ENCODE measurements around the gene EIF3D. TPM values are rescaled to one million over a fixed set of nuclear protein-coding genes. Genes with fewer than 3 reads are reported as not detected.

EIF3D gene
- total RNA-seq = 100 to 1,000 TPM; 141 to 250 TPM

DNA sequence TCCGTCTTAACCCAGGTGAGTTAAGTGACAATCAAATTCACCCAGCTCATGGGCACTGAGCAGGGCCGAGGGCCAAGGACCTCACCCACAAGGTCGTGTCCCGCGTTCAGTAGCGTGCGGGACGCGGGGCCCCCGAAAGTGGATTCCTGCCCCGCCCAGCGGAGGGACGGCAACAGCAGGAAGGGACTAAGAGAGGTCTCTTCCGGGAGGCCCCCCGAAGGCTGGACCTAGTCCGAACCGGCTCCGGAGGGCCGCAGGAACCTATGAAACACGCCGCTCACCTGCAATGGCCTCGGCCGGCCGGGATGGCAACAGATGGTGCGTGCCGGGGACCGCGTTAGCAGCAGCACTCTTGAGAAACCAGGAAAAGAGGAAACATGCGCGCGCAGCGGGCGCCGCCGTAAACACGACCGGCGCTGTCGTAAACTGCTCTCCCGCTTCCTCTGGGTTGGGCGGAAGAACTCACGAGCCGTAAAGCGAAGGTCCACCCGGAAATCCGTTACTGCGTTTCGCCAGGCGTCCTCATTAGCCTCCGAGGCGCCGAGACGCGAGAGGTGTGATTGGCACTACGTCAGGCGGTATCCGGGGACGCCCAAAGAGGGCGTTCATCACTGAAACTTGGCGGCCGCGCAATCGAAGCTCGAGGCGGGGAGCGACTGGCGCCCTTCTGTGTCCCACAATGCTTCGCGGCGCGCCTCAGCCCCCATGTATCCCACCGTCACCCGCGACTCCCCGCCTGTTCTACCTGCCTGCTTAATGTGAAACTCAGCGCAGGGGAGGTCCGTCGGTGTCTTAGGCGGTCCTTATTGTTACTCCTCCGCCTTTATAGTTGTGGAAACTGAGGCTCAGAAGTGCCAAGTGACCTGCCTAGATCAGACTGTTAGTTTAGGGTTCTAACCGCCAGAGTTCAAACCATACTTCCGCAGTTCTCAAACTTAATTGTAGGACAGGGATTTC is at the start of gene EIF3D:
Gene EIF3D (minus strand): TSS at position 372 of the 957 bp plus-strand sequence. CDS start 3,045 bp downstream, outside the sequence.
- peak; percentile 96 for ATAC-seq (ENCODE audit: insufficient number of reproducible peaks, low FRiP score, low read depth)
- H3K4me1 ChIP-seq (ENCODE audit: control insufficient read depth in 1 of 2, low read depth in 2 of 2) = peaks cover 0 to 25% of the 10 kb centered on the region in 2 donors
- TF ChIP-seq CTCF (IDR thresholded peaks at IDR 0.05) = no peak

DNA sequence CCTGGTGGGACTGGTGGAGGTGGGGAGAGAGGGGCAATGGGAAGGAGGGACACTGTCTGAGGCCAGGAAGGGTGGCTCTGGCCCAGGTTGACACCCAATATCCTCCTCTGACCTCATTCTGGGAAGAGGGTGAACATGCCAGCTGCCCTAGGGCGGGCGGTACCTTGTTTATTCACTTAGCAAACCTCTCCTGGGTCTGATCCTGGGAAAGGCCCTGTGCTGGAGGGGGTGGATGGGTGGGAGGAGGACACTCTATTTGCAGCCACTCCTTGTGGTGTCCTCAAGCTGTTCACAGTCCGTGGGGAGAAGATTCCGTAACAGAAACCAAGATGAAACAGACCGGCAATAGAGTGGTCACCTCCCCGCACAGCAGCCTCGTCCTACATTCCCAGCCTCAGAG is 49.7 kb upstream of the EIF3D start:
- DNase-seq (ENCODE audit: low spot score) (no peak), ATAC-seq (ENCODE audit: insufficient number of reproducible peaks, low FRiP score, low read depth) (no peak)
- H3K4me1 ChIP-seq (ENCODE audit: control insufficient read depth in 1 of 2, low read depth in 2 of 2) = no peaks in the 10 kb centered on the region
- TF ChIP-seq CTCF (IDR thresholded peaks at IDR 0.05) = no peak
- H3K27me3 ChIP-seq (replicated peaks; ENCODE audit: insufficient read depth) = no peaks in the 10 kb centered on the region
- no peak overlapping the region for H3K27ac ChIP-seq
- no peak overlapping the region for H3K4me3 ChIP-seq
- H3K9me3 ChIP-seq = no peaks in the 10 kb centered on the region
- no peaks in the 10 kb centered on the region for H3K36me3 ChIP-seq

More for the DNA sequence above, at the start of gene EIF3D:
- Histone ChIP-seq H3K36me3 (peaks cover 22% of the 10 kb centered on the region), H3K27me3 (replicated peaks; ENCODE audit: insufficient read depth) (no peaks in the 10 kb centered on the region), H3K9me3 (no peaks in the 10 kb centered on the region), H3K27ac (peak within 1 kb of the TSS; percentile 91 to 96), H3K4me3 (peak within 1 kb of the TSS; percentile 80)
- DNase-seq (ENCODE audit: low spot score) = peak; percentile 95

- no peak overlapping the region for H3K4me3 ChIP-seq
- no peaks in the 10 kb centered on the region for H3K36me3 ChIP-seq
- TF ChIP-seq CTCF (IDR thresholded peaks at IDR 0.05) = no peak
- no peaks in the 10 kb centered on the region for H3K9me3 ChIP-seq
- ATAC-seq (ENCODE audit: insufficient number of reproducible peaks, low FRiP score, low read depth) (no peak), DNase-seq (ENCODE audit: low spot score) (no peak)
- no peaks in the 10 kb centered on the region for H3K4me1 ChIP-seq (ENCODE audit: control insufficient read depth in 1 of 2, low read depth in 2 of 2)
- no peak overlapping the region for H3K27ac ChIP-seq
- H3K27me3 ChIP-seq (replicated peaks; ENCODE audit: insufficient read depth) = no peaks in the 10 kb centered on the region
Observed at GRCh38 chr22:36577019-36577418, 48.1 kb upstream of the EIF3D start.

- Histone ChIP-seq H3K36me3 (no peaks in the 10 kb centered on the region), H3K9me3 (no peaks in the 10 kb centered on the region), H3K27me3 (replicated peaks; ENCODE audit: insufficient read depth) (no peaks in the 10 kb centered on the region), H3K4me1 (ENCODE audit: control insufficient read depth in 1 of 2, low read depth in 2 of 2) (no peaks in the 10 kb centered on the region), H3K27ac (no peak overlapping the region), H3K4me3 (no peak overlapping the region)
- ATAC-seq (ENCODE audit: insufficient number of reproducible peaks, low FRiP score, low read depth) (no peak), DNase-seq (ENCODE audit: low spot score) (no peak)
- no peak for TF ChIP-seq CTCF (IDR thresholded peaks at IDR 0.05)
Observed at GRCh38 chr22:36574728-36575127, 45.8 kb upstream of the EIF3D start.

GRCh38 chr22:36573815-36574363 is 44.9 kb upstream of the EIF3D start:
- Histone ChIP-seq H3K36me3 (no peaks in the 10 kb centered on the region), H3K9me3 (no peaks in the 10 kb centered on the region), H3K4me3 (no peak overlapping the region), H3K27ac (no peak overlapping the region), H3K4me1 (ENCODE audit: control insufficient read depth in 1 of 2, low read depth in 2 of 2) (no peaks in the 10 kb centered on the region), H3K27me3 (replicated peaks; ENCODE audit: insufficient read depth) (no peaks in the 10 kb centered on the region)
- TF ChIP-seq CTCF (IDR thresholded peaks at IDR 0.05) = no peak
- DNase-seq (ENCODE audit: low spot score) (no peak), ATAC-seq (ENCODE audit: insufficient number of reproducible peaks, low FRiP score, low read depth) (no peak)

Data from thoracic aorta (tissue), 2 donors.